ENCODE results near the gene DAZL. TPM values are rescaled to one million over a fixed set of nuclear protein-coding genes. Genes with fewer than 3 reads are reported as not detected.
A peak's percentile ranks its signal among the peaks of the same experiment; 100 is the strongest.

Gene DAZL
- total RNA-seq, 2 experiments from 2014 or later: not detected

- H3K9me3 Mint-ChIP-seq: no peaks in the 10 kb centered on the region
- no peak overlapping the region for H3K4me3 Mint-ChIP-seq
- H3K27ac Mint-ChIP-seq: no peak overlapping the region
- intact Hi-C loops (cut with micrococcal nuclease): loop anchor here (10.0 kb wide), 1 partner anchor 1236 kb away; no protein-coding TSS in a partner anchor
- peaks cover 2% of the 10 kb centered on the region for H3K27me3 Mint-ChIP-seq
- H3K36me3 Mint-ChIP-seq: no peaks in the 10 kb centered on the region
- ChIA-PET CTCF (interaction anchor here (1.2 to 4.0 kb wide), 4 partner anchors 8 to 623 kb away, joined by 3 to 17 read pairs (median 4); no protein-coding TSS in a partner anchor), POLR2A (no interaction called here)
- H3K4me1 Mint-ChIP-seq (ENCODE audit: low read depth): peaks cover 7% of the 10 kb centered on the region
- no peak for DNase-seq
These were observed 3.6 kb upstream of the DAZL start for GRCh38 chr3:16608816-16609215.

GRCh38 chr3:16607718-16608117 is 2.5 kb upstream of the DAZL start:
- Mint-ChIP-seq H3K27ac (no peak overlapping the region), H3K4me1 (ENCODE audit: low read depth) (peaks cover 7% of the 10 kb centered on the region), H3K27me3 (peaks cover 2% of the 10 kb centered on the region), H3K36me3 (no peaks in the 10 kb centered on the region), H3K4me3 (no peak overlapping the region), H3K9me3 (no peaks in the 10 kb centered on the region)
- intact Hi-C loops (cut with micrococcal nuclease): loop anchor here (10.0 kb wide), 1 partner anchor 1237 kb away; no protein-coding TSS in a partner anchor
- POLR2A ChIA-PET: no interaction called here
- no peak for DNase-seq
- CTCF ChIA-PET: interaction anchor here (0.7 to 1.6 kb wide), 3 partner anchors 14 to 624 kb away, joined by 3 to 4 read pairs (median 3); no protein-coding TSS in a partner anchor

GRCh38 chr3:16606398-16606797 is 1.2 kb upstream of the DAZL start:
- Mint-ChIP-seq H3K27ac (no peak overlapping the region), H3K4me1 (ENCODE audit: low read depth) (peaks cover 7% of the 10 kb centered on the region), H3K36me3 (no peaks in the 10 kb centered on the region), H3K4me3 (no peak overlapping the region), H3K27me3 (peaks cover 2% of the 10 kb centered on the region), H3K9me3 (no peaks in the 10 kb centered on the region)
- CTCF ChIA-PET: interaction anchor here (0.6 kb wide), 2 partner anchors 626 to 688 kb away, joined by 3 read pairs; no protein-coding TSS in a partner anchor
- intact Hi-C loops (cut with micrococcal nuclease): loop anchor here (10.0 kb wide), 1 partner anchor 1238 kb away; no protein-coding TSS in a partner anchor
- no peak for DNase-seq
- POLR2A ChIA-PET: no interaction called here

- H3K36me3 Mint-ChIP-seq: no peaks in the 10 kb centered on the region
- no peak for DNase-seq
- H3K9me3 Mint-ChIP-seq: no peaks in the 10 kb centered on the region
- ChIA-PET CTCF (interaction anchor here (0.6 kb wide), 1 partner anchor 626 kb away, joined by 3 read pairs; no protein-coding TSS in a partner anchor), POLR2A (no interaction called here)
- H3K27me3 Mint-ChIP-seq: peaks cover 4% of the 10 kb centered on the region
- no peak overlapping the region for H3K4me3 Mint-ChIP-seq
- no peak overlapping the region for H3K27ac Mint-ChIP-seq
- intact Hi-C loops (cut with micrococcal nuclease): loop anchor here (10.0 kb wide), 1 partner anchor 1239 kb away; no protein-coding TSS in a partner anchor
- peaks cover 9% of the 10 kb centered on the region for H3K4me1 Mint-ChIP-seq (ENCODE audit: low read depth)
These were observed 743 bp upstream of the DAZL start for GRCh38 chr3:16605966-16606365.

- Mint-ChIP-seq H3K27me3 (peaks cover 8% of the 10 kb centered on the region), H3K27ac (no peak overlapping the region), H3K4me1 (ENCODE audit: low read depth) (peaks cover 13% of the 10 kb centered on the region), H3K9me3 (no peaks in the 10 kb centered on the region), H3K4me3 (no peak overlapping the region), H3K36me3 (no peaks in the 10 kb centered on the region)
- CTCF ChIA-PET: no interaction called here
- no peak for DNase-seq
- POLR2A ChIA-PET: no interaction called here
- intact Hi-C loops (cut with micrococcal nuclease): loop anchor here (5.0 to 10.0 kb wide), 2 partner anchors 808 to 1240 kb away; no protein-coding TSS in a partner anchor
These were observed 790 bp downstream of the DAZL start for GRCh38 chr3:16604433-16604832.

GRCh38 chr3:16601537-16602005 is 3.7 kb downstream of the DAZL start:
- DNase-seq: no peak
- H3K27me3 Mint-ChIP-seq: peaks cover 10% of the 10 kb centered on the region
- ChIA-PET POLR2A (no interaction called here), CTCF (interaction anchor here (0.6 to 4.7 kb wide), 25 partner anchors 9 to 1240 kb away, joined by 3 to 79 read pairs (median 4); no protein-coding TSS in a partner anchor)
- peaks cover 20% of the 10 kb centered on the region for H3K4me1 Mint-ChIP-seq (ENCODE audit: low read depth)
- H3K36me3 Mint-ChIP-seq: no peaks in the 10 kb centered on the region
- no peak overlapping the region for H3K27ac Mint-ChIP-seq
- no peak overlapping the region for H3K4me3 Mint-ChIP-seq
- intact Hi-C loops (cut with micrococcal nuclease): loop anchor here (1.0 to 10.0 kb wide), 3 partner anchors 632 to 1243 kb away; no protein-coding TSS in a partner anchor
- H3K9me3 Mint-ChIP-seq: no peaks in the 10 kb centered on the region

- H3K27me3 Mint-ChIP-seq: peaks cover 10% of the 10 kb centered on the region
- ChIA-PET POLR2A (no interaction called here), CTCF (interaction anchor here (0.8 to 4.7 kb wide), 27 partner anchors 10 to 1241 kb away, joined by 3 to 79 read pairs (median 4); no protein-coding TSS in a partner anchor)
- intact Hi-C loops (cut with micrococcal nuclease): loop anchor here (1.0 to 10.0 kb wide), 3 partner anchors 632 to 1244 kb away; no protein-coding TSS in a partner anchor
- H3K36me3 Mint-ChIP-seq: no peaks in the 10 kb centered on the region
- H3K9me3 Mint-ChIP-seq: no peaks in the 10 kb centered on the region
- H3K4me1 Mint-ChIP-seq (ENCODE audit: low read depth): peaks cover 24% of the 10 kb centered on the region
- H3K4me3 Mint-ChIP-seq: no peak overlapping the region
- peak; percentile 81 for DNase-seq
- H3K27ac Mint-ChIP-seq: no peak overlapping the region
These were observed 4.3 kb downstream of the DAZL start for GRCh38 chr3:16600780-16601536.

- Mint-ChIP-seq H3K27ac (no peak overlapping the region), H3K36me3 (no peaks in the 10 kb centered on the region), H3K4me3 (no peak overlapping the region), H3K27me3 (peaks cover 12% of the 10 kb centered on the region), H3K4me1 (ENCODE audit: low read depth) (peaks cover 28% of the 10 kb centered on the region), H3K9me3 (no peaks in the 10 kb centered on the region)
- CTCF ChIA-PET: interaction anchor here (1.1 to 4.7 kb wide), 5 partner anchors 11 to 634 kb away, joined by 3 to 79 read pairs (median 4); no protein-coding TSS in a partner anchor
- POLR2A ChIA-PET: interaction anchor here (1.2 kb wide), 1 partner anchor 241 kb away, joined by 3 read pairs; no protein-coding TSS in a partner anchor
- intact Hi-C loops (cut with micrococcal nuclease): loop anchor here (5.0 to 10.0 kb wide), 3 partner anchors 813 to 1245 kb away; partner anchors contain the start of gene TBC1D5
- no peak for DNase-seq
These were observed 5.5 kb downstream of the DAZL start for GRCh38 chr3:16599694-16600093.

- Mint-ChIP-seq H3K36me3 (no peaks in the 10 kb centered on the region), H3K4me3 (no peak overlapping the region), H3K9me3 (no peaks in the 10 kb centered on the region), H3K27ac (no peak overlapping the region), H3K27me3 (peaks cover 16% of the 10 kb centered on the region), H3K4me1 (ENCODE audit: low read depth) (peaks cover 28% of the 10 kb centered on the region)
- intact Hi-C loops (cut with micrococcal nuclease): loop anchor here (1.0 to 10.0 kb wide), 6 partner anchors 228 to 1148 kb away; partner anchors contain the start of gene TBC1D5
- POLR2A ChIA-PET: interaction anchor here (0.7 to 1.4 kb wide), 3 partner anchors 145 to 555 kb away, joined by 3 to 5 read pairs (median 4); no protein-coding TSS in a partner anchor
- CTCF ChIA-PET: interaction anchor here (0.6 to 3.4 kb wide), 9 partner anchors 15 to 636 kb away, joined by 3 to 18 read pairs (median 4); partner anchors contain the start of genes DPH3 and OXNAD1
- peak; percentile 61 for DNase-seq
These were observed 8.7 kb downstream of the DAZL start for GRCh38 chr3:16596352-16597032.

GRCh38 chr3:16595778-16596177 is 9.4 kb downstream of the DAZL start:
- ChIA-PET CTCF (interaction anchor here (0.6 to 3.4 kb wide), 7 partner anchors 79 to 637 kb away, joined by 3 to 18 read pairs (median 4); no protein-coding TSS in a partner anchor), POLR2A (interaction anchor here (0.7 to 1.4 kb wide), 2 partner anchors 146 to 288 kb away, joined by 3 to 5 read pairs; no protein-coding TSS in a partner anchor)
- no peak overlapping the region for H3K4me3 Mint-ChIP-seq
- no peaks in the 10 kb centered on the region for H3K9me3 Mint-ChIP-seq
- intact Hi-C loops (cut with micrococcal nuclease): loop anchor here (1.0 to 10.0 kb wide), 6 partner anchors 229 to 1149 kb away; partner anchors contain the start of gene TBC1D5
- peaks cover 24% of the 10 kb centered on the region for H3K4me1 Mint-ChIP-seq (ENCODE audit: low read depth)
- peaks cover 15% of the 10 kb centered on the region for H3K27me3 Mint-ChIP-seq
- DNase-seq: no peak
- no peaks in the 10 kb centered on the region for H3K36me3 Mint-ChIP-seq
- no peak overlapping the region for H3K27ac Mint-ChIP-seq

- ChIA-PET POLR2A (no interaction called here), CTCF (interaction anchor here (0.5 kb wide), 1 partner anchor 205 kb away, joined by 3 read pairs; no protein-coding TSS in a partner anchor)
- Mint-ChIP-seq H3K27ac (no peak overlapping the region), H3K36me3 (no peaks in the 10 kb centered on the region), H3K4me3 (no peak overlapping the region), H3K9me3 (no peaks in the 10 kb centered on the region), H3K4me1 (ENCODE audit: low read depth) (peaks cover 12% of the 10 kb centered on the region), H3K27me3 (peaks cover 11% of the 10 kb centered on the region)
- intact Hi-C loops (cut with micrococcal nuclease): loop anchor here (10.0 kb wide), 1 partner anchor 1155 kb away; the partner anchor contains the start of gene TBC1D5
- no peak for DNase-seq
These were observed 15.2 kb downstream of the DAZL start for GRCh38 chr3:16589867-16590624.
